ENCODE results near the gene ARHGAP19. TPM values are rescaled to one million over a fixed set of nuclear protein-coding genes. Genes with fewer than 3 reads are reported as not detected.

Gene ARHGAP19
- total and polyA plus RNA-seq, 9 of the 15 experiments (the other 6 are each of a cell fraction or from before 2014, with no cell fraction given), result 14.8 to 49.5 (median 26.8) TPM

DNA sequence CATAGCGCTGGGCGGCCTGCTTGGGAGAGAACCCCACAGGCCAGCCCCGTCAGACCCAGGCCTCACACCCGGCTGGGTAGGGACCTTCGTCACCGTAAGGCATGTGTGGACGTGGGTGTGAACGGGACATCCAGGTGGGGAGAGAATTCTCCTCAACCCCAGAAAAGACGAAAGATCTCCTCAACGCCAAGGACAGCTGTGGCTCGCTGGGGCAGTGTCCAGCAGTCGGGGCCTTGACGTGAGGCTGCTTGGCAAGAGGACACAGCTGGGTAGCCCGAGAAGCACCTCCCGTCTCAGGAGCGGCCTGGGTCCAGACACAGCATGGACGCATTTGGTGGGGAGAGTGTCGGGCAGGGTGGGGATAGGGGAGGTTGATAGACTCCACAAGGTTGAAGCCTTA, 105.5 kb downstream of the ARHGAP19 start:
- WGBS (ENCODE audit: insufficient coverage, low coverage, missing lambda C conversion rate), result 3% methylated on average over 15 of the region's 18 CpGs
- H3K36me3 ChIP-seq (ENCODE audit: control insufficient read depth, insufficient read depth, low read length), result no peaks in the 10 kb centered on the region
- ChIA-PET POLR2A (no interaction called here), CTCF (ENCODE audit: low intra/inter-chr PET ratio) (no interaction called here)
- peaks cover 0 to 9% of the 10 kb centered on the region in 2 experiments; a peak in 2 of 5 replicates for H3K4me1 ChIP-seq (replicated peaks in 1 of 2; ENCODE audit: control insufficient read depth in 2 of 2, insufficient read depth in 2 of 2, low read length in 2 of 2)
- no peak for FAIRE-seq
- in situ Hi-C loops (cut with MboI) (no loop called here), intact Hi-C loops (cut with micrococcal nuclease) (no loop called here)
- TF ChIP-seq, protein P1, sequence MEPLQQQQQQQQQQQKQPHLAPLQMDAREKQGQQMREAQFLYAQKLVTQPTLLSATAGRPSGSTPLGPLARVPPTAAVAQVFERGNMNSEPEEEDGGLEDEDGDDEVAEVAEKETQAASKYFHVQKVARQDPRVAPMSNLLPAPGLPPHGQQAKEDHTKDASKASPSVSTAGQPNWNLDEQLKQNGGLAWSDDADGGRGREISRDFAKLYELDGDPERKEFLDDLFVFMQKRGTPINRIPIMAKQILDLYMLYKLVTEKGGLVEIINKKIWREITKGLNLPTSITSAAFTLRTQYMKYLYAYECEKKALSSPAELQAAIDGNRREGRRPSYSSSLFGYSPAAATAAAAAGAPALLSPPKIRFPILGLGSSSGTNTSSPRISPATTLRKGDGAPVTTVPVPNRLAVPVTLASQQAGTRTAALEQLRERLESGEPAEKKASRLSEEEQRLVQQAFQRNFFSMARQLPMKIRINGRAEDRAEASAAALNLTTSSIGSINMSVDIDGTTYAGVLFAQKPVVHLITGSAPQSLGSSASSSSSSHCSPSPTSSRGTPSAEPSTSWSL (CRISPR knock-in tag; IDR thresholded peaks at IDR 0.05; ENCODE audit: borderline replicate concordance), result no peak
- TF ChIP-seq SIN3B (IDR thresholded peaks at IDR 0.05; ENCODE audit: low read depth) (no peak), ZKSCAN8 (CRISPR knock-in tag; IDR thresholded peaks at IDR 0.05) (no peak), SMARCA5 (IDR thresholded peaks at IDR 0.05) (no peak), NELFE (IDR thresholded peaks at IDR 0.05; ENCODE audit: insufficient read depth, insufficient read length) (no peak)
- no peak overlapping the region for H3K9ac ChIP-seq (ENCODE audit: insufficient read depth in 1 of 2, low read depth in 2 of 2, low read length in 2 of 2)
- H3K27ac ChIP-seq (ENCODE audit: extremely low read depth, low read depth, low read length), result no peak overlapping the region
- H2AFZ ChIP-seq (ENCODE audit: low read depth, low read length), result no peak overlapping the region
- H3K9me1 ChIP-seq (ENCODE audit: control insufficient read depth, insufficient read depth, low read length), result no peaks in the 10 kb centered on the region
- no peak overlapping the region for H3K4me2 ChIP-seq (ENCODE audit: insufficient read depth, low read length)
- DNase-seq (ENCODE audit: extremely low read depth in 1 of 4, low spot score in 3 of 4), result no peak
- ATAC-seq, result no peak
- no peaks in the 10 kb centered on the region for H3K9me3 ChIP-seq (replicated peaks; ENCODE audit: control insufficient read depth, insufficient read depth, low read depth, low read length)
- H4K20me1 ChIP-seq (replicated peaks; ENCODE audit: control insufficient read depth, insufficient read depth, low read length), result no peaks in the 10 kb centered on the region
- no TSS peak for BruUV-seq (replicated peaks)
- H3K27me3 ChIP-seq (ENCODE audit: control insufficient read depth in 2 of 2, insufficient read depth in 2 of 2, low read length in 2 of 2), result peaks cover 13 to 63% of the 10 kb centered on the region in 2 experiments
- no peak overlapping the region for H3K4me3 ChIP-seq
- no peaks in the 10 kb centered on the region for H3K79me2 ChIP-seq (ENCODE audit: control insufficient read depth, insufficient read depth, low read length)

All from K562 (cell line).